A204.1 (cell line): ENCODE results near the gene SOCS7.

ENCODE experiments used
- FAIRE-seq: peaks from 2 replicates; lab custom pipeline; 2012; peaks lifted over from hg19 to GRCh38; lab: Jason Lieb, UNC

Gene SOCS7

DNA sequence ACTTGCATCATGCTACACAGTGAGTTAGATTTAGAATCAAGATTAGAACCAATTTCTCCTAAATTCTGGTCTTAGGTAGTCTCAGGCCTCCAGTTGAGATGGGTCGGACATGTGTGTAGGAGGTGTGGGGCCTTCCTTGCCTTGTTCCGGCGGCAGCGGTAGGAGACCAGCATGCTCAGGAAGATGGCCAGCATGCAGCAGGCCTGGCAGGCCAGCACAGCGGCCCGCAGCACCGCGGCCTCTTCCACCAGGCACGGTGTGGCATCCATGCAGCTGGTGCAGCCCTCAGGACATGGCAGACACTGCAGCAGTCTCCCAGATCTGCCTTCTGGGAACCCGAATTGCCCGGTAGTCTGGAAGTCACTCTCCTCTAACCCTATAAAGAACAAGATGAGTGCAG lies 14.8 kb upstream of the SOCS7 start:
- no peak for FAIRE-seq

- no peak for FAIRE-seq
These were observed 13.6 kb upstream of the SOCS7 start for GRCh38 chr17:38338053-38338452.

GRCh38 chr17:38338535-38338934 lies 13.1 kb upstream of the SOCS7 start:
- no peak for FAIRE-seq

DNA sequence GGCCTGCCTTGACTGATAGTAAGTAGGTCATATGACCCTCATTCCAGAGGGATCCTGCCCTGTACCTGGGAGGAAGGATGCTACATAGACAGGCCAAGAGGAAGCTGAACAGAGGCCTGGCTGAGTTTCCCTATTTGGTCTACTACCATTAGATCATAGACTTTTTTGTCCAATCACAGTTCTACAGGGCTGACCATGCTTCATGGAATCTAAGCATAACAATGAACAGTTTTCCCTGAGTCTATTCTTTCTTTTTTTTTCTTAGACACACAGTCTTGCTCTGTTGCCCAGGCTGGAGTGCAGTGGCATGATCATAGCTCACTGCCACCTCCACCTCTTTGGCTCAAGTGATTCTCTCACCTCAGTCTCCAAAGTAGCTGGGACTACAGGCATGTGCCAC lies 11.8 kb upstream of the SOCS7 start:
- no peak for FAIRE-seq

DNA sequence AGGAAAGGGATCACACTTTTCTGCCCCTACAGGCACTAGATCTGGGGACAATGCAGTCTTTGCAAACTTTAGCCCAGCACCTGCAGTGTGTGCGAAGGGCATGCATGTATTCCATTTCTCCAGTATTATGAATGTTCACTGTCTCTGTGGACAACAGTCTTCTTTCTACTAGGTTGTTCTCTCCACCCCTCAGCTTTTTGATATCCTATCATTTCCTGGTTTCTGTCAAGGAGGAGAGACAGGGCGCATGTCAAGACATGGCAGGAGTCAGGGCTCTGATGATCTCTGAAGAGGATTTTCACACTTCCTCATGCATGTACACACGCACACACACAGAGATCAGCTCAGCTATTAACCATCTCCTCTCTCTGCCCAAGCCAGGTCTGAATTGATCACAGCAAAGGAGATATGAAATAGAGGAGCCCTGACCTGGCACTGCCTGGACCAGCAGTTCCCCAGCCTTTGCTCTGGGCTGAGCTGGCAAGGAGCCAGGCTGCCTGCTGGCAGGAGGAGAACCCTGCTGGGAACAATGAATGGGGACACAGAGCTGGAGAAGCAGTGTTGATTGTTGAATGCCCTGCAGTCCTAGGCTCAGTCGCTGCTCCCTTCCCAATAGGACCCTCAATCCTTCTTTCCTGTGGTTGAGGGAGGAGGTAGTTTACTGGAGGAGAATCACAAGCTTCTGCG lies 10.5 kb upstream of the SOCS7 start:
- FAIRE-seq: no peak

- no peak for FAIRE-seq
These were observed 8.6 kb upstream of the SOCS7 start for GRCh38 chr17:38342886-38343607.

DNA sequence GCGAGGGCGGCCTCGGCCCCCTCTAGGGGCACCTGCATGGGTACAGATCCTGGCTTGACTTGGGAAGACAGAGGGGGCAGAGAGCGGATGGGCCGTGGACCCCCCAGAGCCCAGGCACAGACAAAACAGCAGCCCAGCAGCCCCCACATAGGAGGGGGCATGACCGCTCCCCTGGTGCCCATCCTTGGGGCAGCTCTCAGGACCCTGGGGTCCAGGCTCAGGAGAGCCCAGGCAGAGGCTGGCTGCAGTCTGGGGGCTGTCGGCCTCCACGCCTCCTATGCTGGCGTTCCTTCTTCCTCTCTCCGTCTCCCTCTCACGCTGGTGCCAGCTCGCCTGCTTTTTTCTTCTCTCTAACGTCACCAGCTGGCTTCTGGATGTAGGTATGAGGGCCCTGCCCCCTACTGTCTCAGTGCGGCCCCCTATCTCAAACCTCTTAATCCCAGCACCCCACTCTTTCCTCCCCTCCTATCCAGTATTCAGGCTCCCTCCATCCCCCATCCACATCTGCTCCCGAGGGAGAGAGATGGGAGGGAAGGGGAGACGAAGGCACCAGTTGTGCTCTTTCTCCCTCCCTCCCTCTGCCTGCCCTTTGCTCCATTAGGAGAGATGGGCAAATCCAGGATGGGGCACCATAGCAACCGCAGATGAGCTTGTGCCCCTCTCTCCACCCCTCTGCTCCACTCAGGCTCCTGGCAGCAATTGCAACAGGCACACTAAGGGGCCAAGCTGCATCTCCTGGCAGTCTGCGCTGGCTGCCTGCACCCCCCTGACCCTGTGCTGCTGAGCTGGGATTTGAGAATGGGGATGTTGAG lies 7.8 kb upstream of the SOCS7 start, which contains the start of gene GPR179:
TSS of gene GPR179 (minus strand) at position 349 of the 812 bp plus-strand sequence. CDS start at position 182, 167 bp downstream.
- no peak for FAIRE-seq

DNA sequence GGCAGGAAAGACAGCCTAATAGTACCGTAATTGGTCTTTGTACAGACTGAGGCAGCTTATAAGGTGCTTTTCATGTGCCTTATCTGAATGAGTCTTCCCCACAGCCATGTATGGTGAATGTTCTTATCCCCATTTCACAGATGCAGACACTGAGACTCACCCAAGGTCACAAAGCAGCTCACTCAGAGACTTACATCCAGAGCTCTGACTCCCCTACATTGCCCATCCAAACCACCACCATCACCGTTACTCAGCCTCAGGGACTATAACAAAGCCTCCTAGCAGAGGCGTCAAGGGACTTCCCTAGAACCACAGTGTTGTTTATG lies 7.3 kb upstream of the SOCS7 start:
- FAIRE-seq: no peak

DNA sequence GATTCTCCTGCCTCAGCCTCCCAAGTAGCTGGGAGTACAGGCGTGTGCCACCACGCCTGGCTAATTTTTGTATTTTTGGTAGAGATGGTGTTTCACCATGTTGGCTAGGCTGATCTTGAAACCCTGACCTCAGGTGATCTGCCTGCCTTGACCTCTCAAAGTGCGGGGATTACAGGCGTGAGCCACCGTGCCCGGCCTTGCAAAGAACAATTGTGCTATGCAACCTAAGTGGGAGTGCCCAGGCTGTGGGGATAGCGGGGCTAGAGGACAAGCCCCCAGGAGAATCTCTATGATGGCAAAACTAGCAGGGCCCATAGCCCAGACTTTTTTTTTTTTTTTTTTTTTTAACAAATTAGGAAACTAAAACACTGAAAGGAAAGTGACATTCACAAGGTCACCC lies 5.9 kb upstream of the SOCS7 start:
- no peak for FAIRE-seq

GRCh38 chr17:38349097-38349730 lies 2.4 kb upstream of the SOCS7 start:
- FAIRE-seq: no peak

DNA sequence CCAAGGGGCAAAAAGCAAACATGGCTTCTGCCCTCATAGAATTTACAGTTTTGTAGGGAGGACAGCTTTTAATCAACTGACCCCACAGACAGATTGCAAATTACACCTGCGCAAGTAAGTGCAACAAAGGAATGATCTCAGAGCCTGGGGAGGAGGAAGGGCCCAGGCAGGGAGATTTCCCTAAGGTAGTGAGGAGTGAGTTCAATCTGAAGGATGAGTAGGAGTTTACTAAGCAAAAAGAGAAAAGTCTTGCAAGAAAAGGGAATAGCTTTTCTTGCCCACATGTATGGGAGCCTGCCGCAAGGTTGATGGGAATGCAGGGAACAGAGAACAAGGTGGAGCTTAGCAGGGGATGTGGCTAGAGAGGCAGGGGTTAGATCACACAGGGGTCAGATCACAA lies 1.6 kb upstream of the SOCS7 start:
- FAIRE-seq: no peak

GRCh38 chr17:38352245-38353085 lies 821 bp downstream of the SOCS7 start:
- FAIRE-seq: no peak

DNA sequence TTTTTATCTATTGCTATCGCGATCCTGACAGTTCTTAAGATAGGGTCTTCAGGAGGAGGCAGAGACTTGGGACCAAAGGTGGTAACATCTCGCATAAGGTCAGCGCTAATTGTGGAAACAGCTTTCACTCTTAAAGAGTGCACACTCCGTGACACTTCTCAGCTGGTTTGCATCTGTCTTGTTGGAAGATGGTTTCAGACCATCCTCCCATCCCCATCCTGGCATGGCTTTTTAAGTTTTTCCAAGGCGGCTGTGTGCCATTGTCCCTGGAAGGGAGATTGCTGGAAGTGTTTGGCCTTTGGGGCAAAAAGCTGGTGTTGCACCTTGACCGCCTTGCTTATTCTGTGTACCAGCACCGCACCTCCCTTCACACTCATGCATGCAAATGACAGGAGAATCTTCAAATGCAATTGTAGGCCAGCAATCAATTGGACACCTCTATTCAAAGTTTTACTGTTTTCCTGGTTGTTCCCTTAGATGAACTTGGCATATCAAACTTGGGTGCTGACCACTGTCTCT lies 1.5 kb downstream of the SOCS7 start:
- no peak for FAIRE-seq

DNA sequence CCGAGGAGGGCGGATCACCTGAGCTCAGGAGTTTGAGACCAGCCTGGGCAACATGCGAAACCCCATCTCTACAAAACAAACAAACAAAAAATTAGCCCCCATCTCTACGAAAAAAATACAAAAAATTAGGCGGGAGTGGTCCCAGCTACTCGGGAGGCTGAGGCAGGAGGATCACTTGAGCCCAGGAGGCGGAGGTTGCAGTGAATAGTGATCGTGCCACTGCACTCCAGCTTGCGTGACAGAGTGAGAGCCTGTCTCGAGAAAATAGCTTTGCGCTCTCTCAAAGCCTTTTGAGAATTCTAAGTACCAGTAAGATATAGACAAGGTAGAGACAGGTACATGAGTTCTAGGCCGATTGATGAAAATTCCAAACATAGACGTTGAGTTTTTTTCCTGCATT lies 2.0 kb downstream of the SOCS7 start:
- no peak for FAIRE-seq

DNA sequence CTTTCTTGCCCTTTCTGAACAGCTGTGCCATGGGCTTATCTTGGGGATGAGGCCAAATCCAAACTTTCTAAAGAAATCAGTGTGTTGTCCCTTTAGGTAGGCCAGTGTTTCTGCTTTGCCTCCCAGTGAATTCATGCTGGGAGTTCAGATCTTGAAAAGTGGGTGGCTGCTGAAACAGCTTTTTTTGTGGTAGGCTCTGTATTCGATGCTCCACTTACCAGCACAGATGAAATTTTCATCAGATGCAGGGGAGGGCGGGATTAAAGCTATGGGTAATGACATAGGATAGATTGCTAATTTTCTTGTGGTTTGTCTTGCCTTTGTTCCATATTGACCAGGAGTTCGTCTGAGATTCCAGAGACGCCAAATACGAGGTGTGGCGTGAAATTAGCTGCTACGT lies 2.8 kb downstream of the SOCS7 start:
- no peak for FAIRE-seq

- FAIRE-seq: no peak
These were observed 3.6 kb downstream of the SOCS7 start for GRCh38 chr17:38355251-38355650.

DNA sequence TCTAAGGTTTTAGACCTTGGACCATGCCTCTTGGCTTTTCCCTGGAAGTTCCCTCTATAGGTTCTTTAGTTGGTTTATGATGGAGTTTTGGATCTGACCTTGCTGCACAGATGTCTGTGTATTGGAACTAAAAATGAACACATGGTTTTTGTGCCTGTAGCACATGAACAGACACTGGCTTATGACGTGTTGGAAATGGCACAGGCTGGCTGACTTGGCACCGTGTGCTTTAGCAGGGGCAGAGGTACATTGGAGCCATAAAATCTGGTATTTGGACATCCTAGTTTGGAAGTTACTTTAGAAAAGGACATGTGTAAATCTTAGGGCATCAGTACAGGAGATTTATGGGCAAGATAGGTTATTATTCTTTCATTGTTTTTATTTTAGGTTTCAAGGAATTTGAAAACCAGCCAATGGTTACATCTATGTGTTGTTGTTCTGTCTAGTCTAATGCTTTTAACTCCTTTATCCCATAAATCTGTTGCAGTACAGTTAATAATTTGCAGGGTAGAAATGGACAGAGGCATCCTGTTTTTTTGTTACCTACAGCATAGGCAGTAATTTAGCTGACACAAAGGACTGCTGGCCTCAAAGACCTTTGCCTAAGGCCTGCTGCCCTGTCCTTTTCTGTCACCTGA lies 6.0 kb downstream of the SOCS7 start:
- FAIRE-seq: no peak

GRCh38 chr17:38358586-38359513 lies 7.2 kb downstream of the SOCS7 start:
- FAIRE-seq: no peak

GRCh38 chr17:38361694-38362465 lies 10.2 kb downstream of the SOCS7 start:
- FAIRE-seq: no peak
